ENCODE measurements around the gene CNTNAP4.

Gene CNTNAP4

DNA sequence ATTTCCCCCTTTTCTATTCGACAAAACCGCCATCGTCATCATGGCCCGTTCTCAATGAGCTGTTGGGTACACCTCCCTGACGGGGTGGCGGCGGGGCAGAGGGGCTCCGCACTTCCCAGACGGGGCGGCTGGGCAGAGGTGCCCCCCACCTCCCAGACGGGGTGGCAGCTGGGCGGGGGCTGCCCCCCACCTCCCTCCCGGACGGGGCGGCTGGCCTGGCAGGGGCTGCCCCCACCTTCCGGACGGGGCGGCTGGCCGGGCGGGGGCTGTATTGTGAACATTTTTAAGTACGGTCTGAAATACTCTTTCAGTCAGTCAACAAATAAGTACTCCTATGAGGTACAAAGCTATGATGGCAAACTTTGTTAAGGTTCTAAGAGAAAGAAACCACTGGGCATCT, 222.8 kb downstream of the CNTNAP4 start:
- no peak for DNase-seq

DNA sequence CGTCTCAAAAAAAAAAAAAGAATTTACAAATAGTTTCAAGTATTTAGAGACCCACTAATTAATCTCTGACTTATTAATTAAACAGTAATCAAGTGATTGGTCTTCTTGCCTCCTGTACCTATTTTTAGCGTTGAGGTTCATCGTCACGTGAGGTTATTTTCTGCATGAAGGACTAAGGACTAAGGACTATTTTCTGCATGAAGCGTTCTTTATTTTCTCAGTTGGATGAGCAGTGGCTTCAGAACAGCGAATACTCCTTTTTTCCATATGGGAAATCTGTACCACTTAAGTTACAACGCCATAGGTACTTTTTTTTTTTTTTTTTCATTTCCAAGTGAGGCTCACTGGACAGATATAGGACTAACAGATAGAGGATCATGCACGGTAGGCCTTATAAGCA, 224.9 kb downstream of the CNTNAP4 start:
- no peak for DNase-seq

DNA sequence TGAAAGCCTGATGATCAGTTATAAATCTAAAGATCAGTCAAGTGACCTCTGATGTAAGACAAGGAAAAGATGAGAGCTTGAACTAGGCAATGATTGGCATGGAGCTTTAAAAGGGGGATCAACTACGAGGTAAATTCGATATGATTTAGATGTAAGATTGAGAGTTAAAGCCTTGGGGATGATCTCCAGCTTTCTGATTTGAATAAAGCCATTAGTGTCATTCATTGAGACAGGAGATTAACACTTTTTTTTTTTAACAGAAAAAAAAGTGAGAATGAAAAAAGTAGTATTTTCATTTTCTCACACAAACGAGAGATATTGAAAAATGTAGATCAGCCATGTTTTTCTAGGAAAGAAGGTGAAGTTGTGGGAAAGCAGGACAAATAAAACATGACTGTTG, 225.4 kb downstream of the CNTNAP4 start:
- no peak for DNase-seq

DNA sequence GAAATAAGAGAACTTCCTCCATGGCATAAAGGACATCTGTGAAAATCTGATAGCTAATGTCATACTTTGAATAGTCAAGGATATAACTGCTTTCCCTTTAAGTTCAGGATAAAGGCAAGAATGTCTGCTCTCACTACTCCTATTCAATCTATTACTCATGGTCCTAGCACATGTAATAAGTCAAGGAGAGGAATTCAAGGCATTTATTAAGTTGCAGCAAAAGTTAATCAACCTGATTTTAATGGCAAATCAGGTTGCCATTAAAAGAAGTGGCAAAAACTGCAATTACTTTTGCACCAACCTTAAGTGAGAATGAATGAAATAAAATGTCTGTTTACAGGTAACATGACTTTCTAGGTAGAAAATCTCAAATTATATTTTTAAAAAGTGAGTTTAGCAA, 225.9 kb downstream of the CNTNAP4 start:
- DNase-seq: no peak

DNA sequence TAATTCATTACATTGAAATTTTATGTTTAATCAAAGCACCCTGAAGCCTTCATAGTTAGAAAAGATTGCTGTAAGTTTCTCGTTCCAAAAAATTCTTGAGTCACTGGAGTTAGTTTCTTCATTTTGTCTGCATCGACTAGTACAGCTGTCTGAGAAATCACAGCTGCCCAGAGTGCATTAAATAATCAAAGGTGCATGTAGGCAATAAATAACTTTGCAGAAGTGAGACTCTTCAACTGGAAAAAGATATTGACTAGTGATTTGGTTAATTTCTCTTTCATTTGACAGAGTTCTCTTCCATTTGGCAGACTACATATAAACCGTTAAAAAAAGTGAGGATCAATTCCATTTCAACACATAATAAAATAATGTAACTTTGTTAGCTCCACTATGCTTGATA, 234.0 kb downstream of the CNTNAP4 start:
- DNase-seq: no peak

DNA sequence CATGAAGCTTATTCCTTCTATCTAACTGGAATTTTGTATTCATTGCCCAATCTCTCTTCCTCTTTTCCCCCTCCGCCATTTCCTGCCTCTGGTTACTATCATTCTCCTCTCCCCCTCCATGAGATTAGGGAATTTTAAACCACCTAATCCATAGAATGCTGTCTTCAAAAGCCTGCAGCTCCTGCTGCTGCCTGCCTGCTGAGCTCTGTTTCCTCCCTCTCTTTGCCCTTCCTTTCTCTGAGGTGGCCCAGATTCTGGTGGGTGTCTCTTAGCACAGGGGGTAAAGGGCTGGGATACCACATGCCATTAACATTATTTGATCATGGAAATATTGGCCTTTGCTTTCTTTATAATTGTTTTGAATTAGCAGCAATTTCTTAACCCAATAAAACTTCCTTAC, 241.6 kb downstream of the CNTNAP4 start:
- DNase-seq: no peak

DNA sequence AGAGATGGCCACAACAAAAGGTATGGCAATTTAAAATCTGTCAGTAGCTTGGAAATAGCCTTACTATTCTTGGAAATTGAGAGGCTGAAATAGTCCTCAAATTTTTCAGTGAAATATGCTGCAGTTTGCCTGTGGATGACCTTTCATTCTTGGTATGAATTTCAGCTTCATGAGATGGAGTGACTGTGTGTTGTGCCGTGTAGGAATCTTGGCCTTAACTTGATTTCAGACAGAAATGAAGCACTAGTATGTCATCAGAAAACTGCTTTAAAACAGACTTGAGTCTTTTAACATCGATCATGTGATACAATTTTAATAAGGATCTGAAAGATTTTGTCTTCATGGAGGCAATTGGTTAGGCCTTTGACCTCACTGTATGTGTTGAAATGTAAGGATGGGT, 247.2 kb downstream of the CNTNAP4 start:
- DNase-seq: no peak

DNA sequence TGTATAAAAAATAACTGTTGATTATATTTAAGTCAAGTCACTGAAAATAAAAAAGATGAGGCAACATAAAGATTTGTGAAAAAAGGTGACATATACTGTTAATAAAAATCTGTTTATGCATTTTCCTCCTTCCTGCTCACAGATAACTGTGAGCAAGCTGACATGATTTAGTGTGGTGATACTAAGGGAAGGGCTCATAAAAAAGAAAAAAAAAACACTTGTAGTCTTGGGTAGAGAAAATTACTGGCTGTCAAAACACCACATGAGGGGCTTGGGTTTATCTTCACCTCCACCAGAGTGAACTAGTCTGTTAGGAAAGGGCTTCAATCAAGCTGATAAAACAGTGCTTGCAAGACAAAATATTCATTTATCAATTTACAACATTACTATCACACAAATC, 247.6 kb downstream of the CNTNAP4 start:
- no peak for DNase-seq

DNA sequence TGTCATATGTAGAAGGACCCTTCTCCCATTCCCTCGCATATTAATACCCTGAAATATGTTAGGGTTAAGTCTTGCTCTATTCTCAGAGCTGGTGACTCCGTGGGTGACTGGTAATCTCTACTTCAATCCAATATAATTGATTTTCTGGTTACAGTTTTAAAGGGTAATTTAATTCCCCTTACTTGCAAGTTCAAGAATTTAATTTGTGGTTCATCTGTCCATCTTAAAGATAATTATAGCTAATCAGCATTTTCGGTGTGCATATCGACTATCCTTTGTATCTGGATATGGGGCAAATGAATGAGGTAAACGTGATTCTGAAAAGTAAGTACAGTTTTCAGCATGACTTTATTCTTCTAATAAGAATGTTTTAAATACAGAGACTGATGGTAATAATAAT, 250.0 kb downstream of the CNTNAP4 start:
- no peak for DNase-seq

DNA sequence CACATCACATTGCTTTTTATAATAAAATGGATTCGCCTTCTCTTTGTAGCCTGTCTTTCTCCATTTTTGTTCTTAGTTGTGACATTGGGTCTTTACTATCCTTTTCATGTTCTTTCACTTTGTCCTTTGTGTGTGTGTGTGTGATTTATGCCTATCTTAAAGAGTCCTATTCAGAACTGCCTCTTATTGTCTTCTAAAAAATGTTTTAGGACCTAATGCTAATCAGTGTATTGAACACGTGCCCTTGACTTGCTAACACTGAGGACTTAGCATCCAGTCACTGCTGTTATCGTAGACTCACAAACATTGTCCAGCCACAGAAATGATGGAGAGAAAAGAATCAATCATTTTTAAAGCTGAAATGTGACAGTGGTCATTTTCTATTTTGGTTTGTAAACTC, 251.9 kb downstream of the CNTNAP4 start:
- DNase-seq: no peak

DNA sequence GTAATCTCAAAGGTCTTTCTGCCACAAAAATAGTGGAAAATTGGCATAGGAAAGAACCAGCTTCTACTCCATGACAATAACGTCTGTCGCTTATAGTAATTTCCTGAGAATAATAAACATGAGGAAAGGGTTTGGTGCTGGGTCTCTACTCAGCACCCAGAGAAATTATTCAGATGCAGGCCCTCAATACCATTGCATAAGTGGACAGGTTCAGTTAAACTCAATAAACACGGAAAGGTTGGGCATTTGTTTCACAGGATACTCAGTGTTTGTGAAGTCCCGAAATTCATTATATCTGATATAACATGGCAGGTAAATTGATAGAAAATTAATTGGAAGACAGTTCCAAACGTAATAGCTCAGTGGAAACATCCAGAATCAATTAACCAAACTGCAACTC, 254.0 kb downstream of the CNTNAP4 start:
- no peak for DNase-seq

DNA sequence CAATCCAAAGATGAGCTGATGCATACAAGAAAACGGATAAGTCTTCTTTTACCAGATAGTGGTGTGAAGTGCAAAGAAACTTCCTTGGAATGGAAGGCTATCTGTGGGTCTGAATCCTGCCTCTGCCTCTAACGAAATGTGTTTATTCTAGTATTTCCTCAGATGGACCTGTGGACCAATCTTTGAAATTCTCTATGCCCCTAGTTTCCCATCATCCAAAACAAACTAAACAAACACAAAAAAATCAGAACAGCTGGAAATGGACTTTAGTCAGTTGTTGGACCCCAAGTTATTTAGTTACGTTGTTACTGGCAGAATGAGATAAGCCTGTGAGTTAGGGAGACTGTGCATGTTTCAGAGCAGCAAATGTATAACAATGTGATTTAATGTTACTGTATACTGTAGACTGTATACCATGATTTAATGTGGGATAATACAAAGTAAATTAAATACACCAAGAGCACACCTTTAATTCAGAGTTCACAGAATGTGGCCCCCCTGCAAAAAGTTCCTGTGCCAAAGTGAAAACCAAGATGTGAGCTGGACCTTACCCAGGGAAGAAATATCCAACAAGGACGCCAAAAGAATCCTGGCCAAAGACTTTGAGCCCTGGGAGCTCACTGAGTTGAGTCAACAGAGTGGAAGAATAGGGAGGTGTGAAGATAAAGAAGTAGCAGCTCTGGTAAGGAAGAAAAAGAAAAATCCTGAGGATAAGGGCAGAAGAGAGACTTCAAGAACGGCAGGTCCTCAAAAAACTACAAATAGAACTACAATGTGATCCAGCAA, 255.2 kb downstream of the CNTNAP4 start:
- no peak for DNase-seq

DNA sequence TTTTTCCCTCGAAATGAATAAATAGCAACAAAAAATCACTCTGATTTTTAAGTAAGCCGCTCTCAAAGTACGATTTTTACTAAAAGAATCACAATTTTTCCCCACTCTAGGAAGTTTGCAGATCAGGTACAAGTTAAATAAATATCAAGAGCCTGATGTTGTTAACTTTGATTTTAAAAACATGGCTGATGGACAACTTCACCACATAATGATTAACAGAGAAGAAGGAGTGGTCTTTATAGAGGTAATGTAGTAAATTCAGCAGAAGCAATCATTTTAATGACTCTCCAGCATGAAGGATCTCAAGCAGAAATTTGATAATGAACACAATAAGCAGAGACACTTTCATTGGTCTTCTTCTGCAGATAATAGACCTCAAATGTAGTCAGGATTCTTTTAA, 262.4 kb downstream of the CNTNAP4 start:
- DNase-seq: no peak

DNA sequence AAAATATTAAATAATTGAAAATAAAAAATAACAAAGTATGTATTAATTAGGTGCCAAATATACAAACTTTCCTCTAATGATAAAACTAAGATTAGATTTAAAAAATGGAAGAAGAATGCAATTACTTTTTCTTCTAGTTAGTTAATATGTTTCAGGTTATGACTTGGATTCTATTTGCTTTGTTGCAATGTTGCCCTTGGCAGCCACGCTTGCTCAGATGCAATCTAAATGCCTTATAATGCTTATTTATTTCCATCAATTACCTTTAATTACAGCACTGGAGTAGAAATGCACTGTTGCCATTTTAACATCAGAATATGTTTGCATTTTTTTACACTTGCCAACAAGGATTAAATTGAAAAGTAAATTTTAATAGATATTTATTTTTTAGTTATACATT, 263.9 kb downstream of the CNTNAP4 start:
- no peak for DNase-seq

DNA sequence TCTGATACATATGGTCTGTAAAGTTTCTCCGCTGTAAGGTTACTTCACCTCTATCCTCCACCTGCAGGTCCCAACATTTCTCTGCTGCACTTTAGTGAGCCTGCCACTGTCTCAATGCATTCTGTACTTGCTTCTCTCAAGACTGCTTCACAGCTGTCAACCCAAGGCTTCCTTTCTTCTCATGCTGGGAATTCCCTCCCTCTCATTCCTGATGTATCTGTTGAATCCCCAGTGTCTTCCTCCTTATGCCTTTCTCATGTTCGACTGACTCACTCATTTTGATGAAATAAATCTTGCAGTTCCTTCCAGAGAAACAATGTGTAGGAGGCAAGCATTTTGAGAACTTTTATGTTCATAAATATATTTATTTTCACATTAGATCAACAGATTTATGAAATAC, 288.3 kb downstream of the CNTNAP4 start:
- DNase-seq: no peak

DNA sequence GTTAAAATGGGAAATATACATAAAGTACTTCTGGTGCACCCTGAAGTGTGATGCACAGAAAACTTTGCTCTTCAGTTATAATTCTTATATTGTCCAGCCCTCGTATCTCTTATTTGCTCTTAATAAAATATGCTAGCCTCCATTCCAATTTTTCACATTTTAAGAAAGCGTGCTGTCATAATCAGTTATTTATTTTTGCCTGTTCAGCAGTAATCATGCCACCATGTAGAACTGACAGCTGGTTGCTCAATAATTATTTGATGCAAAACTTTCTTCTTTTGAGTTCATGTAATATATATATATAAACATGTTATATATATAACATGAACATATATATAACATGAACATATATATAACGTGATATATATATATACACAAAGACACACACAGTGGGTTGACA, 294.6 kb downstream of the CNTNAP4 start:
- no peak for DNase-seq

DNA sequence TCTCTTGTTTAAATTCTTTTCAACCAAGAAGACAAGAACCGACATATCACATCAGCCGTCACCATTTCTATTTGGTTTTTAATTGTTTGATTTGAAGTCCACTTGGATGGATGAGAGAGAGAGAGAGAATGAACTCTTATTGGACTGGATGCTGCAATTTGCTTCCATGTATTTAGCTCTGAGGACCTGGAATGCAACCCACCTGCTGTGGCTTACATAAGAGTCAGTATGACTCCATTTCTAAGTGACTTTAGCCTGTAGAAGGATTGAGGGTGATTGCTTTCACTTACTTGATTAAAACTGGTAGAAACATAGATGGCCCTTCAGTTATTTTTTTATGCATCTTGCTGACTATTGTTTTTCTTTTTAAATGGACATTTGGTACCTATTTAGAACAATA, 296.1 kb downstream of the CNTNAP4 start:
- no peak for DNase-seq

DNA sequence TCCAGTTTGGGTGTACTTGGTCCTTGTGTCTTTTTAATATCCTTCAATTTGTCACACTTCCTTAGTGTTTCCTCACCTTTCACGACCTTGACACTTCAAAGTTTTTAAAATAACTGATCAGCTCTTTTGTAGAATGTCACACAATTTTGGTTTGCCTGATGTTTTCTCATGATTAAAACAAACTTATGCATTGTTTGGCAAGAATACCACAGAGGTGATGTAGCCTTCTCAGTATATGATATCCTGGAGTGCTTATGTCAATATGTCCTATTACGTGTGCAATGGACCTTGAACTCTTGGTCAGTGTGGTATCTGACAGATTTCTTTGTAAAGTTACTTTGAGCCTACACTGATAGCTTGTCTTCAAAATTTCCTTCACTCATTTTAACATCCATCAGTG, 297.4 kb downstream of the CNTNAP4 start:
- no peak for DNase-seq

DNA sequence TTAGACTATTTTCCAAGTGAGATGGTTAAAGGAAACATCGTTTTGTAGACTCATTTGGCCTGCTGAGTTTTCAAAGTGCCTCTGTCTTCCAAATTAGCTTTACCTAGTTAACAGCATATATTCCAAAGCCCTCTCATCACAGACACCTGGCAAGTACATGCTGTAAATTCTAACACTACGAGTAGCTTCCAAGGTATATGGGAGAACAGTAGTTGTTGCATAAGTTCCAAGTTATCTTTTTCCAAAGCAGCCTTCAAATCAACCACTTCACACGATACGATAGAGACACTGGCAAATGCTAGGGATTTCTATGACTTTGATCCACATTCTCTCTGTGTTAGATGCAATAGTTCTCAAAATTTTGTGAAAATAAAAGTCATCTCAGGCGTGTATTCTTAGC, 299.3 kb downstream of the CNTNAP4 start:
- DNase-seq: no peak

DNA sequence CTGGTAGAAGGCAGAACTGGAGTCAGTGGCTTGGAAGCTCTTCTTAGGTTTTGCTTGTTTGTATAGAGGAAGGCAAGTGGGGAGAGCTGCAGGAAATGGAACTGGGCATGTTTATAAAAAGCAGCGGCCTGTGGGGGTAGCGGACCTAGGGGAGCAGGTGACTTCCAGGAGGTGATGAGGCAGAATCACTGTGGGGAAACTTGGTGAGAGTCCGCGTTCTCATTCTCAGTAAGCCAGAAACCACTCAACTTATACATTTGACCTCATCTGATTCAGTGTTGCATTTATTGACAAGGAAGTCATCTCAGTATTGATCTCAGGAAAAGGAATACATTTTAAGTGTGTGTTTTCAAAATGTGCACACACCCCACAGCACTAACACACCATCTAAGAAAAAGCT, 299.8 kb downstream of the CNTNAP4 start:
- peak; percentile 6 for DNase-seq

DNA sequence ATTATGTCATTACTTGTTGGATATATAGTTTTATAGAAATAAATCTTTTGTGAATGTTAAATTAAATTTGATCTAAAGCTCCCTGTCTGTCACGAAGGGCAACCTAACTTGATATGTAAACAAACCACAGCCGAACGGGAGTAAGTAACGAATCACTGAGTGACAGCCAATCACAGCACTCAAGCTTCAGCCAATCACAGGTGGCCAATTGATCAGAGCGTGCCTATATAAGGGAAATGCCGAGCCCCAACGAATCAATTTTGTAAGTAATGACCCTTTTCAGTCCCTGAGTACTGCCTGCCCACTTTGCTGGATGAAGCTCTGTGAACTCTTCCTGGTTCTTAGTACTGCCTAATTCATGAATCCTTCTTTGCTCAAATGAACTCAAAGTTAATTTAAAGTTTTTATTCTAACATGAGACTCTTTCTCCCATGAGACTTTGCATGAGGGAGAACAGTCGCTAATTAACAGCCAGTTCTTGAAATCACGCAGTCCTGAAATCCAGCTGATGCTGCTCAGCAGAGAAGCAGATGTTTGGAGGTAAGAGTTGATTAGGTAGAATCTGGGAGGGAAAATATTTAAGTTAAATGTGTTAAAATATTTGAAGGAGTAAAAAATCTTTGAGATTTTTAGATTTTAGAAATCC, 302.2 kb downstream of the CNTNAP4 start:
- DNase-seq: no peak

DNA sequence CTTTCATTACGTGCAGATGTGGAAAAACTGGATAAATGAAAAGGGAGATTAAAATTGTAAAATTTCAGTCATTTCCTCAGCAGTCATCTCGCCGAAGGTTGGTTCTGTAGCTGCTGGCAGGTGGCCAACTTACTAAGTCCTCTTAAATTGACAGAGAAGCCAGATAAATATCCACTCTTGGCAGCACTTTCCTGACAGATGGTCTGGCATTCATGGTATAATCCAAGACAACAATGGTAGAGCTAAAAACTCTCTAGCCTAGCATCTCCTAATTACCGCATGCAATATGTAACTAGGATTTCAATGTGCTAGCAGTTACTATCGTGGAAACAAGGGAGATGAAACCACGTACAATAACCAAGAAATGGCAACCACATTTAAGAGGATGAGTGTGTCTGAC, 306.3 kb downstream of the CNTNAP4 start:
- no peak for DNase-seq

DNA sequence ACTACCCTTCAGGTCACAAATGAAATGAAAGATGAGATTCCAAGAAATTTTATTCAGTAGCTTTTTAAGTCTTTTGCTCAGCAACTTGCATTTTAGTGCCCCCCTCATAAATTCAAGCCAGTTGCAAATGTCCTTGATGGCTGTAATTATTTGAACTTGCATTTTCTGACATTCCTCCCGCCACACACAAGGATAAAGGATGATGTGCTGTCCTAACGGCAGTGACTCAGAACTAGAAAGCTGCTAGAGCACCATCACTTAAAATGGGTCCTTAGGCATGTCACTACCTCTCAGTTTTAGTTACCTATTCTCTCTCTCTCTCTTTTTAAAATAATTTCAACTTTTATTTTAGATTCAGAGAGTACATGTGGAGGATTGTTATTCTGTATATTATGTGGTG, 306.7 kb downstream of the CNTNAP4 start:
- no peak for DNase-seq

DNA sequence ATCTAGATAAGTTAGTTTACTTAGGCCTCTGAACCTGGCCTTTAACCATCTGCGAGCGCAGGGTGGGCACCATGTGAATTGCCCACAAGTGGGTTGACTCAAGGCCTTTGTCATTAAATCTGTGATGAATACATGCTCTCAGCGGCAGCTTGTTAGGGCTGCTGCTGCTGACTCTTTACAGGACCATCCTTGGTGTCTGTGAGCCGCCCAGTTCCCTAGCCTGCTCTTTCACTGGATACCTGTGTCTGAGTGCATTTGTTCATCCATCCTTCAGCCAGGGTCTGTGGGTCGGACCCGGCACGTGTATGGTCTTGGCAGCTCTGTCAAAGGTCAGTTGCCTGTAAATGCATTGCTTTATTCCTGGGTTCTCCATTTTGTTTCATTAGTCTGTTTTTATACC, 321.3 kb downstream of the CNTNAP4 start:
- DNase-seq: no peak

DNA sequence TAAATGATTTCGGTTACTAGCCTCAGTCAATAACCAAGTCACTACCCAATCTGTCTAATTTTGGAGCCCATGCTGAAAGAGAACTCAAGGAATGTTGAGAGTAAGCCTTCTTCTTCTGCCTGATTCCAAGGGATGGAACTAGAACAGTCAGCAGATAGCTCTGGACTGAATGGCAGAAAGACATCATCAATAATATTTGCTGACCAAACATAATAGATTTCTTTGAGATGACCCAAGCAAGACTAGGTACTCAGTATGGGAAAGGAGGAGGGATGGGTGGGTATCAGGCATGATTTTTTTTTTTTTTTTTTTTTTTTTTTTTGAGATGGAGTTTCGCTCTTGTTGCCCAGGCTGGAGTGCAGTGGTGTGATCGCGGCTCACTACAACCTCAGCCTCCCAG, 330.1 kb downstream of the CNTNAP4 start:
- no peak for DNase-seq
